Psoas muscle (tissue), 8 donors: ENCODE measurements around the gene CPSF2. TPM values are rescaled to one million over a fixed set of nuclear protein-coding genes. Genes with fewer than 3 reads are reported as not detected.
"Not testable (repeated sequence)": the region's sequence is repeated elsewhere in the genome, so short reads cannot be mapped to it uniquely, and the experiment has no call there.

ENCODE experiments used
- ATAC-seq, 4 donors: fragments of 200-7000 bp; cut with Tn5 transposase; one replicate each; pipeline ENCODE4 v1.9.1; 2020; ENCODE audit warnings: moderate library complexity in 3 of 4, mild to moderate bottlenecking in 2 of 4
- DNase-seq, 2 donors: peaks; one replicate each; pipeline ENCODE4 v3.0.0-alpha.2; 2020
- H3K27ac ChIP-seq: fragments of 200-600 bp; one replicate; pipeline ENCODE4 v1.8.0; 2022
- H3K27me3 ChIP-seq, 3 donors: fragments of 200-600 bp in 1 of 3; one replicate each; pipeline versions ENCODE4 v1.6.1 to v1.8.0; 2013 to 2022; ENCODE audit warnings: low read length in 2 of 3, mild to moderate bottlenecking in 2 of 3, moderate library complexity in 1 of 3; ENCODE audit not compliant: insufficient read depth in 3 of 3
- H3K36me3 ChIP-seq, 2 donors: fragments of 200-600 bp in 1 of 2; one replicate each; pipeline versions ENCODE4 v1.6.1 to v1.8.0; 2013 to 2022; ENCODE audit warnings: low read depth in 1 of 2, mild to moderate bottlenecking in 1 of 2, moderate library complexity in 1 of 2; ENCODE audit not compliant: insufficient read depth in 1 of 2
- H3K4me1 ChIP-seq: fragments of 200-600 bp; one replicate; pipeline ENCODE4 v1.8.0; 2022
- H3K4me3 ChIP-seq: fragments of 200-600 bp; one replicate; pipeline ENCODE4 v1.8.0; 2022; ENCODE audit warnings: mild to moderate bottlenecking
- H3K9me3 ChIP-seq: fragments of 200-600 bp; one replicate; pipeline ENCODE4 v1.8.0; 2022
- WGBS, 3 donors: extraction: QIAGEN DNeasy Blood & Tissue Kit; methylation state at CpG; one replicate each; pipeline versions ENCODE4 v1.1.6 to v1.1.7; 2013; 5-methylcytosine and 5-hydroxymethylcytosine counted together
- intact Hi-C, 2 donors: fragments of 100-400 bp; cut with DNase I; formaldehyde crosslinking; loops; one replicate each; pipeline versions ENCODE4 v1.11.0 to v1.14.2; 2022
- polyA plus RNA-seq, 3 donors: library from polyadenylated mRNA; stranded (reverse); fragments of 200-250 nt; gene quantifications; one replicate each; pipeline ENCODE4 v1.2.3, GENCODE V29; 2013
- total RNA-seq, 4 donors: library from RNA; stranded (reverse); fragmentation: NEBNext Ultra II Directional in 2 of 4; extraction: Animal tissue kit (Norgen Biotek cat#: 25700) in 2 of 4; gene quantifications; one replicate each; pipeline versions ENCODE4 v1.2.1 to v1.2.4, GENCODE V29; 2021 to 2023
- TF ChIP-seq, protein P1 (sequence below): fragments of 200-600 bp; IDR thresholded peaks from one replicate; pipeline ENCODE4 v1.8.0; 2022; ENCODE audit warnings: antibody characterized with exemption
- donor health status: healthy with polysubstance abuse.
- donor health status: DM: no; HTN: no; CAD: no; lungs with moderate emphysema.
- donor health status: Bipolar disorder and iron deficiency.
- donor health status: healthy.
- donor health status: DM: yes; HTN: yes; CAD: no.
- donor health status: DM: no; HTN: no; CAD: no.
- donor health status: DM: no; HTN: no; CAD: no.
- donor health status: DM: yes; HTN: yes; CAD: no.

CPSF2 gene
- total and polyA plus RNA-seq, 7 donors, result 12.7 to 69.0 (median 58.1) TPM

GRCh38 chr14:92161521-92161920, 39.8 kb downstream of the CPSF2 start:
- peaks cover 5 to 99% of the 10 kb centered on the region in 2 donors for H3K36me3 ChIP-seq
- intact Hi-C loops, result no loop called here
- WGBS, 3 donors, result 83 to 92% (median 89%) methylated on average over 3 of the region's 3 CpGs
- no peaks in the 10 kb centered on the region for H3K9me3 ChIP-seq
- TF ChIP-seq, protein P1, sequence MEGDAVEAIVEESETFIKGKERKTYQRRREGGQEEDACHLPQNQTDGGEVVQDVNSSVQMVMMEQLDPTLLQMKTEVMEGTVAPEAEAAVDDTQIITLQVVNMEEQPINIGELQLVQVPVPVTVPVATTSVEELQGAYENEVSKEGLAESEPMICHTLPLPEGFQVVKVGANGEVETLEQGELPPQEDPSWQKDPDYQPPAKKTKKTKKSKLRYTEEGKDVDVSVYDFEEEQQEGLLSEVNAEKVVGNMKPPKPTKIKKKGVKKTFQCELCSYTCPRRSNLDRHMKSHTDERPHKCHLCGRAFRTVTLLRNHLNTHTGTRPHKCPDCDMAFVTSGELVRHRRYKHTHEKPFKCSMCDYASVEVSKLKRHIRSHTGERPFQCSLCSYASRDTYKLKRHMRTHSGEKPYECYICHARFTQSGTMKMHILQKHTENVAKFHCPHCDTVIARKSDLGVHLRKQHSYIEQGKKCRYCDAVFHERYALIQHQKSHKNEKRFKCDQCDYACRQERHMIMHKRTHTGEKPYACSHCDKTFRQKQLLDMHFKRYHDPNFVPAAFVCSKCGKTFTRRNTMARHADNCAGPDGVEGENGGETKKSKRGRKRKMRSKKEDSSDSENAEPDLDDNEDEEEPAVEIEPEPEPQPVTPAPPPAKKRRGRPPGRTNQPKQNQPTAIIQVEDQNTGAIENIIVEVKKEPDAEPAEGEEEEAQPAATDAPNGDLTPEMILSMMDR, result no peak
- DNase-seq (no peak), ATAC-seq (no peak)
- no peak overlapping the region for H3K27ac ChIP-seq
- H3K4me1 ChIP-seq, result no peaks in the 10 kb centered on the region
- H3K4me3 ChIP-seq, result no peak overlapping the region
- H3K27me3 ChIP-seq, result no peaks in the 10 kb centered on the region

- intact Hi-C loops, result no loop called here
- peaks cover 5 to 85% of the 10 kb centered on the region in 2 donors for H3K36me3 ChIP-seq
- ATAC-seq, result no peak
Observed at GRCh38 chr14:92164958-92165357, 43.2 kb downstream of the CPSF2 start.

GRCh38 chr14:92173668-92174067, 51.9 kb downstream of the CPSF2 start:
- TF ChIP-seq, protein P1, result no peak
- ATAC-seq (no peak), DNase-seq (no peak)
- Histone ChIP-seq H3K27ac (no peak overlapping the region), H3K4me1 (no peaks in the 10 kb centered on the region), H3K4me3 (no peak overlapping the region), H3K9me3 (no peaks in the 10 kb centered on the region), H3K36me3 (peaks cover 0 to 8% of the 10 kb centered on the region in 2 donors), H3K27me3 (no peaks in the 10 kb centered on the region)
- intact Hi-C loops, result no loop called here
- 76 to 85% (median 80%) methylated on average over 2 of the region's 2 CpGs for WGBS, 3 donors

More at GRCh38 chr14:92164958-92165357, 43.2 kb downstream of the CPSF2 start:
- H3K4me3 ChIP-seq, result no peak overlapping the region
- WGBS, 3 donors, result 92 to 96% (median 95%) methylated on average over 2 of the region's 2 CpGs
- H3K27me3 ChIP-seq, result no peaks in the 10 kb centered on the region
- no peak for DNase-seq
- H3K4me1 ChIP-seq, result no peaks in the 10 kb centered on the region
- TF ChIP-seq, protein P1, result no peak
- H3K9me3 ChIP-seq, result no peaks in the 10 kb centered on the region
- no peak overlapping the region for H3K27ac ChIP-seq

DNA sequence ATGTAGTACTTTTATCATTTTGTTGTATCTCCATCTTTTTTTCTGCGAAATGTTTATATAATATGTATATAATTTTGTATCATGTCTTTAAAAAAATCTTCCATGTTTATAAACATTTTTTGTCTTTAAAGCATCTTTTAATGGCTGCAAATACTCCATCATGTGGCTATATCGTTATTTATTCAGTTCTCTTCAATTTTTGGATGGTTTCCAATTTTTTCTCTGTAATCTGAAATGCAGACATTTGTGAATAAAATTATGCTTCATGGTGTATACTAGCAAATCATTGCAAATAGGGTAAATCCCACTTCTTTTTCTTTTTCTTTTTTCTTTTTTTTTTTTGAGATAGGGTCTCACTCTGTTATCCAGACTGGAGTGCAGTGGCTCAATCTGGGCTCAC, 54.0 kb downstream of the CPSF2 start:
- 67 to 68% (median 68%) methylated on average over 2 of the region's 2 CpGs for WGBS, 3 donors
- Histone ChIP-seq H3K36me3 (no peaks in the 10 kb centered on the region), H3K27ac (no peak overlapping the region), H3K9me3 (no peaks in the 10 kb centered on the region), H3K4me1 (no peaks in the 10 kb centered on the region), H3K4me3 (no peak overlapping the region), H3K27me3 (no peaks in the 10 kb centered on the region)
- no peak for ATAC-seq
- intact Hi-C loops, result no loop called here
- TF ChIP-seq, protein P1, result no peak
- DNase-seq, result no peak

- intact Hi-C loops, result no loop called here
- no peaks in the 10 kb centered on the region for H3K4me1 ChIP-seq
- TF ChIP-seq, protein P1, result no peak
- WGBS, 3 donors, result 63 to 68% (median 66%) methylated on average over 2 of the region's 2 CpGs
- H3K27me3 ChIP-seq, result no peaks in the 10 kb centered on the region
- no peak overlapping the region for H3K27ac ChIP-seq
- no peaks in the 10 kb centered on the region for H3K9me3 ChIP-seq
- no peaks in the 10 kb centered on the region for H3K36me3 ChIP-seq
- ATAC-seq, result no peak
- DNase-seq, result no peak
- H3K4me3 ChIP-seq, result no peak overlapping the region
Observed at GRCh38 chr14:92176476-92176875, 54.7 kb downstream of the CPSF2 start.

GRCh38 chr14:92179178-92179577, 57.4 kb downstream of the CPSF2 start:
- H3K27ac ChIP-seq, DNase-seq, H3K9me3 ChIP-seq, ATAC-seq, H3K4me1 ChIP-seq, H3K4me3 ChIP-seq, intact Hi-C loops, H3K36me3 ChIP-seq, H3K27me3 ChIP-seq: not testable (repeated sequence)
